Cardiac septum (tissue), 1 donor: ENCODE measurements around the gene DAB1. TPM values are rescaled to one million over a fixed set of nuclear protein-coding genes. Genes with fewer than 3 reads are reported as not detected.

Source experiments
- DNase-seq: peaks from one replicate; pipeline ENCODE4 v3.0.0-alpha.2; 2020; ENCODE audit warnings: low spot score
- intact Hi-C: fragments of 100-400 bp; cut with DNase I; formaldehyde crosslinking; loops from one replicate; pipeline ENCODE4 v1.14.0; 2022
- total RNA-seq: library from RNA; stranded (reverse); fragmentation: NEBNext Ultra II Directional; extraction: Animal tissue kit (Norgen Biotek cat#: 25700); gene quantifications from one replicate; pipeline ENCODE4 v1.2.1, GENCODE V29; 2021
- donor health status: DM: no; HTN: no; CAD: no.

The DAB1 gene
- total RNA-seq, 1 donor from 2014 or later = 2.0 TPM

DNA sequence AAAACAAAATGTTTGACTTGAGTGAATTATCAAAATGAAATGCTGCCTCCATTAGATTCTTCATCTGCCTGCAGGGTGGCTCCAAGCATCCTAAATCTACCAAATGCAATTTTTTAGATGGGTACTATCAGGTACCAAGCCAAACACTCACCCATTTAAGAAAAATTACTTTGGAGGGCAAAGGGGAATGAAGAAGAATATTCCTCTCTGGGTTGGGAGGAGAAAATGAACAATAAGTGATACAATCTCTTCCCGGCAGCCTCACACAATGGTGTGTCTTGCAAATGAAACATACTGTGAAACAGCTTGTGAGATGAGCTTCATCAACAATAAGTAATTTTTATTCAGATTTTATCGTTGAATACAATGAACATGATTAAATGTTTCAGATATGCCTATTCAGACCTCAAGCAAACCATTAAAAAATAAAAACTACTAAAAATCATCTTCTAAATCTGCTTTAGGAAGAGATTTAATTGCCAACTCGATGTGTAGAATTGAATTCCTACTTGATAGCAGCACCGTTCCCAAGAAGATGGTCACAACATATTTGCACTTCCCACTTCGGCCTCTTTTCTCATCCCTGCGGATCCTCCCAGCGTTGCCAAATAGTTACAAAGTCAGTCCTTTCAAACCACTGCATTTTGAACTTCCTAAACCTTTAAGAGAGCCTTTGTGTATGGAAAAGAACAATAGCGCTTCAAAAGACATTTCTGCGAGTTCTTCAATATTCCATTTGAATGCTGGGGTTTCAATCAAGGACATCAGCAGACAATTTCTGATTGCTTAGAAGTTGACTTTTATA, 2.7 kb downstream of the DAB1 start:
- intact Hi-C loops = loop anchor here (5.0 to 10.0 kb wide), 2 partner anchors 194 to 589 kb away; no protein-coding TSS in a partner anchor
- DNase-seq = no peak

DNA sequence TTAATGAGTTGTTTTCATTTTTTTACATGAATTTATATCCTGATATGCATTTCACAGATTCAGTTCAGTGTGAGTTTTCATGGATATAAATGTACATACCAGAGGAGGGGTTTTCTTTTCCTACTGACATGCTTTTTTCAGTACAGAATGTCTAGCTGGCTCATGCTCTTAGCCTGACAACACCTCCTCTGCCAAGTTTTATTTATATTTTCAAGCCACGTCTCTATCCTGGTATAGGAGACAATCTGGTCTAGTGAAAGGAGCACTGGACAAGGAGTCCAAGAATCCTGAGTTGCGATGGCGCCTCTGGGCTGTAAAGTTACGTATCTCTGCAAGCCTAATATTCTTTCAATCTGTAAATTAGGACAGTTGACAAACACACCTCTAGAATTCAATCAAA, 4.9 kb downstream of the DAB1 start:
- no peak for DNase-seq
- intact Hi-C loops = no loop called here

GRCh38 chr1:57411262-57411661, 12.6 kb downstream of the DAB1 start:
- no peak for DNase-seq
- intact Hi-C loops = no loop called here

- intact Hi-C loops = no loop called here
- DNase-seq = no peak
Observed at GRCh38 chr1:57410508-57410907, 13.4 kb downstream of the DAB1 start.

- intact Hi-C loops = no loop called here
Observed at GRCh38 chr1:57407928-57408327, 15.9 kb downstream of the DAB1 start.

GRCh38 chr1:57406428-57406970, 17.4 kb downstream of the DAB1 start:
- intact Hi-C loops = no loop called here
- no peak for DNase-seq

More at GRCh38 chr1:57407928-57408327, 15.9 kb downstream of the DAB1 start:
- DNase-seq = no peak

DNA sequence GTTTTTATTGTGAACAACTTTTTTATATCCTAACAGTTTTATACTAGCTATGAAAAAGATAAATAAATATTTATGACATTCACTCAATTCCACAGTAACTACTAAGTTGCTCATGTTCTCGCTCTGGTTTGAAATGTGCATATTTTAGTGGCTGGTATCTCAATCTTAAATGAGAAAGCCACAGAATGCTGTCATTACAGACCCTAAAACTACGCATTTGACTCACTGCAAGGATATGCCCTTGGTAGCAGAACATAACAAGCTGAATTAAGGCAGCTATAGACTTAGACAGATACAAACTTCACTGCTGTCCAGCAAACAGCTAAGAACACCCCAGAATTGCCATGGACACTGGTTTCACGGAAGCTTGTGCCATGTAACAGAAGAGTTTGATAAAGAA, 19.0 kb downstream of the DAB1 start:
- DNase-seq = no peak
- intact Hi-C loops = no loop called here

DNA sequence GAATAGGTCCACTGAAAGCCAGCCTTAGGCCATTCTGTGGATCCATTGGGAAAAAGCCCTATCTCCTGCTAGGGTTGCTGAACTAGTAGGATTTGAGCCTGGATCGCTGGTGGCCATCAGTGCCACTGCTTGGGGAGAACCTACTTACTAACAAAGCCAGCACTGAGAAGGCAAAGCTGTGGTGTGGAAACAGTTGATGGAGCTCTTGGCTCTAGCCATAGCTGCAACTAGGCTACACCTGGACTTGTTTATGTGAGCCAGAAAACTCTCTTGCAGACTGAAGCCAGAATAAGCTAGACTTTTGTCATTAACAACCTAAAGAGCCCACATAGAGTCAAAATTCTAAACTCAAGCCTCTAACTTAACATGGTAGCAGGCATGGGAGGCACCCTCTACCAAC, 20.7 kb downstream of the DAB1 start:
- DNase-seq = no peak
- intact Hi-C loops = no loop called here

- no peak for DNase-seq
- intact Hi-C loops = no loop called here
Observed at GRCh38 chr1:57401671-57402070, 22.2 kb downstream of the DAB1 start.

GRCh38 chr1:57400048-57400447, 23.8 kb downstream of the DAB1 start:
- no peak for DNase-seq
- intact Hi-C loops = no loop called here

DNA sequence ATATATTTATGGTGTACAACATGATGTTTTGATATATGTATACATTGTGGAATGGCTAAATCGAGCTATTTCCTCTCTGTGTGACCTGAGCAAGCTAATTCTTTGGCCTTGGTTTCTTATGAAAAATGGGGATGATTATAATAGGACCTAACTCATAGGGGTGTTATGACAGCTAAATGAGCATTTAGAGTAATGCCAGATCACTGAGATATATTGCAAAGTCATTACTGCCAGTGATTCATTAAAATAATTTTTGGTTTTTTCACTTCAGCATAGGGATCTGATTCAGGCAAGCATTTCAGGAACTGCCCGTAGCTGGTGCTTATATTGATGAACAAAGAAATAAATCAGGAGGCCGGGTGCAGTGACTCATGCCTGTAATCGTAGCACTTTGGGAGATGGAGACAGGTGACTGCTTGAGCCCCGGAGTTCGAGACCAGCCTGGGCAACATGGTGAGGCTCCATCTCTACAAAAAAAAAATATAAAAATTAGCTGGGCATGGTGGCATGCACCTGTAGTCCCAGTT, 30.7 kb downstream of the DAB1 start:
- no peak for DNase-seq

DNA sequence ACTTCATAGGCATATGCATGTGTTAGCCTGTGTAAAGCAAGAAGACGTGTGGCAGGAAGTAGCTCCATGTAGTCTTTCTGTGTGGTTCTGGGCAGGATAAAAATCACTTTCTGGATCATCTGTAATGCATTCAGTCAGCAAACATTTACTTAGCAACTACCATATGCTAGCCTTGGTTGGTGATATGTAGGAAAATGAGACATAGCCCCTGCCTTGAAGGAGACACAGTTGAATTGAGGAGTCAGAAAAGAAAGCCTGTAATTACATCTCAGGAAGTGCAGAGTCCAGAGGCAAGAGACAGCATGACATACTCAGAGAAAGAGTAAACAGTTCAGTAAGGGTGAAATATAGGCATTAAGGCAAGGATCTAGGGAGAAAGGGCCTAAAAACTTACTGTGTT, 38.5 kb downstream of the DAB1 start:
- intact Hi-C loops = no loop called here
- no peak for DNase-seq

More for the DNA sequence above, 30.7 kb downstream of the DAB1 start:
- intact Hi-C loops = no loop called here

DNA sequence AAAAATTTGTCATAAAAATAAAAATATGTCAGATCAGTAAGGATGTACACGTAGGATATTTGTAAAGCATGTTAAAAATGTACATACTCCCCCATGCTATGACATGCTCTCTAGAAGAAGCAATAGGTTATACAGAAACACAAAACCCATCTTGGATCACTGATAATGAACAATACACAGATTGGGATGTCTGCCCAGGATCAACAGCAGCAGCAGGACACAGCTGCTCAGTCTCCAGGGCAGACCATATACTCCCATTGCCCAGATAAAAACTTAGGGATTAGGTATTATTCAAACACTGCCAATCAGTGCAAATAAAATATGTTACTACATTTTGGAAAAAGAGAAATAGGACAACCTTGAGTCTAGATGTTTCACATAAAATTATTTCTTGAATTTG, 39.0 kb downstream of the DAB1 start:
- DNase-seq = no peak
- intact Hi-C loops = no loop called here

DNA sequence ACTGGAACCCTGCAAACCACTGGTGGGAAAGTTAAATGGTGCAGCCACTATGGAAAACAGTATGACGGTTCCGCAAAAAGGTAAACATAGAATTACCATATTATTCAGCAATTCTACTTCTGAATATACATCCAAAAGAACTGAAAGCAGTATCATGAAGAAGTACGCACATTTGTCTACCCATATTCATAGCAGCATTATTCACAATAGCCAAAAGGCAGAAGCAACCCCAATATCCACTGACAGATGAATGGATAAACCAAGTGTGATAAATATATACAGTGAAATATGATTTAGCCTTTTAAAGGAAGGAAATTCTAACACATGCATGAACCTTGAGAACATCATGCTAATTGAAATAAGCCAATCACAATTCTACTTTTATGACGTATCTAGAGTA, 39.6 kb downstream of the DAB1 start:
- DNase-seq = no peak
- intact Hi-C loops = no loop called here

- DNase-seq = no peak
- intact Hi-C loops = no loop called here
Observed at GRCh38 chr1:57381871-57382270, 42.0 kb downstream of the DAB1 start.

- DNase-seq = no peak
- intact Hi-C loops = no loop called here
Observed at GRCh38 chr1:57381426-57381825, 42.4 kb downstream of the DAB1 start.

DNA sequence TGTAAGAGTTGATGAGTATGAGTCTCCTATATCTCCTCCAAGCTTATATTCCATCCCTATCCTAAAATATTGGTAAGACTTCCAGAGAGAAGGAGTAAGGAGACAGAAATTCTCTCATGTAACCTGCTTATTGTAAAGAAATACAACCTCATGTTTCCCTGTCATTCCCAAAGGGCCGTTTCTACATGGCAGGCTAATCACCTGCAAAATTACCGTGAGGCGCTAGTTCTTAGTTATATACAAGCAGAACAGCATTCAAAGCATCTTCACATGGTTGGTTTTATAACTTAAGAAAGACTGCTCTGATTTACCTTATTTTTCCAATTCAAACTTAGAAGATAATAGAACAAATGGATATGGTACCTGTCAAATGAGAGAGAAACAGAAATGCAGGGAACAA, 42.9 kb downstream of the DAB1 start:
- intact Hi-C loops = no loop called here
- DNase-seq = no peak

- intact Hi-C loops = no loop called here
- DNase-seq = no peak
Observed at GRCh38 chr1:57378534-57378933, 45.3 kb downstream of the DAB1 start.

DNA sequence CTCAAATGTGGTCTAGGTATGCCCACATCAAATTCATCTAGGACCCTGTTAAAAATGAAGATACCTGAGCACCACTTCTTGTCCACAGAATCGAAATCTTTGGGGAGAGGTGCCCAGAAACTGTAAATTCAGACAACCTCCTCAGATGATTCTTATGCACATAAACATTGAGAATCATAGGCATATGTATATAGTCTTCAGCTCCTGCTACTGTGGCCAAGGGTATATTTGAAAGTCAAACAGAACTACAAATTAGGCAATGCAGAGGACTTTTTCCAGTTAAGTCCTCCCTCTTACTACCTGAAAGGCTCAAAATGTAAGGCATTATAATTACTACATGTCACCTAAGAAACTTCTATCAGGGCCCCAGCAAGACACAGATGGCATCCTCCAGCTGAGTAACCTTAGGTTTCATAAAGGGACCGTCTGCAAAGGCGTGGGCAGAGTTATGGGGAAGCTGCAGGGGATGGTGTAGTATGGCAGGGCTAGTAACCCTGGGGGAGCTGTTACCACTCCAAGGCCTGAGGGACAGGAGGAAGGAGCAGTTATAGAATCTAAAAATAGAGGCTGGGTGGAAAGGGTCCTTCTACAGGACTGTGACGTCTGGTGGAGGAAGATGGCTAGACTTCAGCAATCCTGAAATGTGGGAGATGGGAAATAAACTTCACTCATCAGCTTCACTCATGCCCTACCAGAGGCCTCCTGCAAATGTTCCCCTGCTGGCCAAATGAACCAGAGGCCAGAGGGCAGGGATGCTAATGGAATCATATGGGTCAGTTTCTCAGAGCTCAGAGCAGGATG, 46.3 kb downstream of the DAB1 start:
- intact Hi-C loops = no loop called here
- no peak for DNase-seq

DNA sequence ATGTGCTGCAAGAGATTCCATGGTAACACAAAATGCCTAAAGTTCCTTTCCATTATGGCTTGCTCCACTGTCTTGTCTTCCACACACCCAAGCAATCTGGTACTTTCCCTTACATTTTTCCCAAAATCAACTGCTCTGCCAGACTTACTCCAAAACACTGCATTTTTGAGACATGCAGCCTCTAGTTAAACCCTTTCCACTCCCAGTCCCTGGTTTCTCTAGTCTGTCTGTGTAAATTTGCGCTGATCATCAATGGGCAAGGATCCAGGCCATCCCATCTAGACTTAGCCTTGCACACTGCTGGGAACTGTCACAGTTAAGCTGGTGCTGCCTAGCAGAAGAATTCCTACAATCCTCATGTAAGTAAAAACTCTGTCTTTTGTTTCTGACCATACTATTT, 47.8 kb downstream of the DAB1 start:
- no peak for DNase-seq

More for the DNA sequence above, 47.8 kb downstream of the DAB1 start:
- intact Hi-C loops = no loop called here
